ENCODE data around the gene RNF217. TPM values are rescaled to one million over a fixed set of nuclear protein-coding genes. Genes with fewer than 3 reads are reported as not detected.
"Not testable (repeated sequence)": the region's sequence is repeated elsewhere in the genome, so short reads cannot be mapped to it uniquely, and the experiment has no call there.

RNF217 gene
- total and polyA plus RNA-seq, 8 donors, result 1.9 to 32.7 (median 11.2) TPM

GRCh38 chr6:125121894-125122293 is 159.7 kb downstream of the RNF217 start:
- no peak for DNase-seq
- Histone ChIP-seq H3K4me1 (no peaks in the 10 kb centered on the region), H3K27me3 (no peaks in the 10 kb centered on the region), H3K4me3 (no peak overlapping the region), H3K27ac (no peak overlapping the region), H3K36me3 (no peaks in the 10 kb centered on the region), H3K9me3 (peaks cover 0 to 5% (median 1%) of the 10 kb centered on the region in 4 donors)
- intact Hi-C loops (cut with DNase I; ENCODE audit: low total_unique reads), result no loop called here
- WGBS, 5 donors, result 24 to 44% (median 34%) methylated on average over 1 of the region's 1 CpG
- TF ChIP-seq POLR2AphosphoS5 (IDR thresholded peaks at IDR 0.05) (no peak), POLR2A (IDR thresholded peaks at IDR 0.05) (no peak), EP300 (IDR thresholded peaks at IDR 0.05) (no peak)
- TF ChIP-seq, protein P1, sequence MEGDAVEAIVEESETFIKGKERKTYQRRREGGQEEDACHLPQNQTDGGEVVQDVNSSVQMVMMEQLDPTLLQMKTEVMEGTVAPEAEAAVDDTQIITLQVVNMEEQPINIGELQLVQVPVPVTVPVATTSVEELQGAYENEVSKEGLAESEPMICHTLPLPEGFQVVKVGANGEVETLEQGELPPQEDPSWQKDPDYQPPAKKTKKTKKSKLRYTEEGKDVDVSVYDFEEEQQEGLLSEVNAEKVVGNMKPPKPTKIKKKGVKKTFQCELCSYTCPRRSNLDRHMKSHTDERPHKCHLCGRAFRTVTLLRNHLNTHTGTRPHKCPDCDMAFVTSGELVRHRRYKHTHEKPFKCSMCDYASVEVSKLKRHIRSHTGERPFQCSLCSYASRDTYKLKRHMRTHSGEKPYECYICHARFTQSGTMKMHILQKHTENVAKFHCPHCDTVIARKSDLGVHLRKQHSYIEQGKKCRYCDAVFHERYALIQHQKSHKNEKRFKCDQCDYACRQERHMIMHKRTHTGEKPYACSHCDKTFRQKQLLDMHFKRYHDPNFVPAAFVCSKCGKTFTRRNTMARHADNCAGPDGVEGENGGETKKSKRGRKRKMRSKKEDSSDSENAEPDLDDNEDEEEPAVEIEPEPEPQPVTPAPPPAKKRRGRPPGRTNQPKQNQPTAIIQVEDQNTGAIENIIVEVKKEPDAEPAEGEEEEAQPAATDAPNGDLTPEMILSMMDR (IDR thresholded peaks at IDR 0.05), result no peak

GRCh38 chr6:125123051-125123450 is 160.8 kb downstream of the RNF217 start:
- no peaks in the 10 kb centered on the region for H3K36me3 ChIP-seq
- TF ChIP-seq POLR2A (IDR thresholded peaks at IDR 0.05) (no peak), POLR2AphosphoS5 (IDR thresholded peaks at IDR 0.05) (no peak), EP300 (IDR thresholded peaks at IDR 0.05) (no peak)
- TF ChIP-seq, protein P1 (IDR thresholded peaks at IDR 0.05), result no peak
- H3K4me3 ChIP-seq, result no peak overlapping the region
- intact Hi-C loops (cut with DNase I; ENCODE audit: low total_unique reads), result no loop called here
- H3K27ac ChIP-seq, result no peak overlapping the region
- H3K9me3 ChIP-seq, result peaks cover 0 to 5% (median 1%) of the 10 kb centered on the region in 4 donors
- 76 to 84% (median 81%) methylated on average over 3 of the region's 3 CpGs for WGBS, 5 donors
- H3K27me3 ChIP-seq, result no peaks in the 10 kb centered on the region
- no peak for DNase-seq
- H3K4me1 ChIP-seq, result no peaks in the 10 kb centered on the region

DNA sequence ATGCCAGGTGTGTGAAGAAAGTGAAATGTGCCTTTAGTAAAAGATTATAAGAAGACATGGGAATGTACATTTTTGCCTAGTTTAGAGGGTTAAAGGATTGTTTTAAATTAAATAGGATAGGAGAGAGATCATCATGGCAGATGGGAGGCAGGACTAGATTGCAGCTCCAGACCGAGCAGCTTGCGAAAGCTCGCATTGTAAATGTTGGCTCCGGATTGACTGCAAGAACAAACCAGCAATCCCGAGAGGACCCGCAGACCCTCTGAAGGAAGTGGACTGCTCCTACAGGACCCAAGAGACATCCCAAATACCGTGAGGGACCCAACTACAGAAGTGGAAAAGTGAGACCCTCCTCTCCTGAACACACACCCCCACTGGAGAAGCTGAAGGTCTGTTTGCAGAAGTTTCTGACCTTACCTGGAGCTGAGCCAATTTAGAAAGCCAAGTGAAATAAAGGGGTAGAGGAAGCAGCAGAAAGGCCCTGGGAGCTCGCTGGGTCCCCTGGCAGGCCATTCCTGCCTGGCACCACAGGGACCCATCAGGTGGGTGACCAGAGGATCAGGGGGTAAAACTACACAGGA is 161.3 kb downstream of the RNF217 start:
- Histone ChIP-seq H3K9me3 (peaks cover 0 to 5% (median 1%) of the 10 kb centered on the region in 4 donors), H3K36me3 (no peaks in the 10 kb centered on the region), H3K4me1 (no peaks in the 10 kb centered on the region), H3K4me3 (no peak overlapping the region), H3K27ac (no peak overlapping the region), H3K27me3 (no peaks in the 10 kb centered on the region)
- intact Hi-C loops (cut with DNase I; ENCODE audit: low total_unique reads), result no loop called here
- TF ChIP-seq, protein P1 (IDR thresholded peaks at IDR 0.05), result no peak
- TF ChIP-seq EP300 (IDR thresholded peaks at IDR 0.05) (no peak), POLR2A (IDR thresholded peaks at IDR 0.05) (no peak), POLR2AphosphoS5 (IDR thresholded peaks at IDR 0.05) (no peak)
- DNase-seq, result no peak
- 71 to 79% (median 73%) methylated on average over 8 of the region's 8 CpGs for WGBS, 5 donors

- no peak for DNase-seq
Observed at GRCh38 chr6:125124049-125124669, 161.9 kb downstream of the RNF217 start.

DNA sequence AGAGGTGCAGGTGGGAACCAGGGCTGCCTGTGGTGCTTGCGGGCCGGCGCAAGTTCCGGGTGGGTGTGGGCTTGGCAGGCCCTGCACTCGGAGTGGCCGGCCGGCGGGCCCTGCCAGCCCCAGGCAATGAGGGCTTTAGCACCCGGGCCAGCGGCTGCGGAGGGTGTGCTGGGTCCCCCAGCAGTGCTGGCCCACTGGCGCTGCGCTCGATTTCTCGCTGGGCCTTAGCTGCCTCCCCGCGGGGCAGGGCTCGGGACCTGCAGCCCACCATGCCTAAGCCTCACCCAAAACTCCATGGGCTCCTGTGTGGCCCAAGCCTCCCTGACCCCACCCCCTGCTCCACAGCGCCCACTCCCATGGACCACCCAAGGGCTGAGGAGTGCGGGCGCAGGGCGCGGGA is 163.6 kb downstream of the RNF217 start:
- DNase-seq; H3K27me3 ChIP-seq; intact Hi-C loops (cut with DNase I; ENCODE audit: low total_unique reads); H3K4me1 ChIP-seq; H3K36me3 ChIP-seq; H3K4me3 ChIP-seq; H3K9me3 ChIP-seq; H3K27ac ChIP-seq: not testable (repeated sequence)
- WGBS, 5 donors, result 98 to 100% (median 99%) methylated on average over 2 to 23 of the region's 23 CpGs

More at GRCh38 chr6:125124049-125124669, 161.9 kb downstream of the RNF217 start:
- no peak overlapping the region for H3K27ac ChIP-seq
- TF ChIP-seq, protein P1 (IDR thresholded peaks at IDR 0.05), result no peak
- TF ChIP-seq EP300 (IDR thresholded peaks at IDR 0.05), result no peak
- no peak for TF ChIP-seq POLR2A (IDR thresholded peaks at IDR 0.05)
- no peak for TF ChIP-seq POLR2AphosphoS5 (IDR thresholded peaks at IDR 0.05)
- intact Hi-C loops (cut with DNase I; ENCODE audit: low total_unique reads), result no loop called here
- H3K4me1 ChIP-seq, result no peaks in the 10 kb centered on the region
- peaks cover 0 to 5% (median 1%) of the 10 kb centered on the region in 4 donors for H3K9me3 ChIP-seq
- H3K4me3 ChIP-seq, result no peak overlapping the region
- WGBS, 5 donors, result 74 to 93% (median 87%) methylated on average over 6 of the region's 6 CpGs
- no peaks in the 10 kb centered on the region for H3K27me3 ChIP-seq
- H3K36me3 ChIP-seq, result no peaks in the 10 kb centered on the region
